Adipocyte (in vitro differentiated cells): ENCODE data around the gene SPATS2.

Experiments used
- DNase-seq: peaks from one replicate; pipeline ENCODE4 v3.0.0-alpha.2; 2015; ENCODE audit warnings: low read depth
- H3K27me3 ChIP-seq: replicated peaks from 2 replicates; pipeline ENCODE4 v1.7.0; 2013; ENCODE audit warnings: mild to moderate bottlenecking, low read length, moderate library complexity; ENCODE audit not compliant: control insufficient read depth, insufficient read depth
- H3K36me3 ChIP-seq: 2 replicates; pipeline ENCODE4 v1.7.0; 2013; ENCODE audit warnings: low read length, mild to moderate bottlenecking, moderate library complexity; ENCODE audit not compliant: control insufficient read depth, insufficient read depth, severe bottlenecking
- H3K4me1 ChIP-seq: 2 replicates; pipeline ENCODE4 v1.7.0; 2013; ENCODE audit warnings: mild to moderate bottlenecking, low read length, moderate library complexity; ENCODE audit not compliant: control insufficient read depth, insufficient read depth
- H3K4me3 ChIP-seq: 2 replicates; pipeline ENCODE4 v1.7.0; 2013; ENCODE audit warnings: mild to moderate bottlenecking, low read length, moderate library complexity
- H3K9ac ChIP-seq: 2 replicates; pipeline ENCODE4 v1.7.0; 2013; ENCODE audit warnings: mild to moderate bottlenecking, low read length, moderate library complexity
- H3K9me3 ChIP-seq: 2 replicates; pipeline ENCODE4 v1.7.0; 2013; ENCODE audit warnings: mild to moderate bottlenecking, low read length, moderate library complexity; ENCODE audit not compliant: control insufficient read depth

SPATS2 gene

GRCh38 chr12:49564686-49565405, 197.6 kb downstream of the SPATS2 start:
- no peak overlapping the region for H3K9ac ChIP-seq
- no peak overlapping the region for H3K4me3 ChIP-seq
- no peaks in the 10 kb centered on the region for H3K9me3 ChIP-seq
- peaks cover 53% of the 10 kb centered on the region for H3K36me3 ChIP-seq
- H3K4me1 ChIP-seq: peaks cover 19% of the 10 kb centered on the region
- no peaks in the 10 kb centered on the region for H3K27me3 ChIP-seq
- no peak for DNase-seq

- DNase-seq: no peak
- peaks cover 45% of the 10 kb centered on the region for H3K36me3 ChIP-seq
- H3K9me3 ChIP-seq: no peaks in the 10 kb centered on the region
Measured at GRCh38 chr12:49565406-49566265, 198.4 kb downstream of the SPATS2 start.

GRCh38 chr12:49566361-49566760, 199.1 kb downstream of the SPATS2 start:
- Histone ChIP-seq H3K4me1 (peaks cover 19% of the 10 kb centered on the region), H3K27me3 (no peaks in the 10 kb centered on the region), H3K36me3 (peaks cover 38% of the 10 kb centered on the region), H3K4me3 (peak overlapping the region; percentile 100), H3K9me3 (no peaks in the 10 kb centered on the region), H3K9ac (peak overlapping the region; percentile 99)
- DNase-seq: no peak

More at GRCh38 chr12:49565406-49566265, 198.4 kb downstream of the SPATS2 start:
- Histone ChIP-seq H3K4me1 (peaks cover 19% of the 10 kb centered on the region), H3K4me3 (no peak overlapping the region), H3K9ac (no peak overlapping the region), H3K27me3 (no peaks in the 10 kb centered on the region)

DNA sequence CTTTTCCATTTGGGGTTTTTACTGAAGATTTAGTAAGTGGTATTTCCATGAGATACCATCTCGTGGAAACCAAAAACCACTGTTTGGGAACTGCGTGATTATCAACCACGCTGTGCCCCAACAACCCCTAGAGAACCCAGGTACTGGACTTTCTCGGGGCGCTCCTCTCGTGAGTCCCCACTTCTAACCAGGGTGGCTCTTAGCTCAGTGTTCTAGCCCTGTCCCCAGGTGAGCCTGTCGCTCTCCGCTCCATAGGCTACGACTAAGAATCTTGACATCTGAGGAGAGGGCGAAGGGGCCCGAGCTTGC, 200.0 kb downstream of the SPATS2 start:
- peak overlapping the region; percentile 100 for H3K4me3 ChIP-seq
- H3K9me3 ChIP-seq: no peaks in the 10 kb centered on the region
- H3K9ac ChIP-seq: peak overlapping the region; percentile 99
- peaks cover 19% of the 10 kb centered on the region for H3K4me1 ChIP-seq
- peaks cover 29% of the 10 kb centered on the region for H3K36me3 ChIP-seq
- no peak for DNase-seq
- no peaks in the 10 kb centered on the region for H3K27me3 ChIP-seq

DNA sequence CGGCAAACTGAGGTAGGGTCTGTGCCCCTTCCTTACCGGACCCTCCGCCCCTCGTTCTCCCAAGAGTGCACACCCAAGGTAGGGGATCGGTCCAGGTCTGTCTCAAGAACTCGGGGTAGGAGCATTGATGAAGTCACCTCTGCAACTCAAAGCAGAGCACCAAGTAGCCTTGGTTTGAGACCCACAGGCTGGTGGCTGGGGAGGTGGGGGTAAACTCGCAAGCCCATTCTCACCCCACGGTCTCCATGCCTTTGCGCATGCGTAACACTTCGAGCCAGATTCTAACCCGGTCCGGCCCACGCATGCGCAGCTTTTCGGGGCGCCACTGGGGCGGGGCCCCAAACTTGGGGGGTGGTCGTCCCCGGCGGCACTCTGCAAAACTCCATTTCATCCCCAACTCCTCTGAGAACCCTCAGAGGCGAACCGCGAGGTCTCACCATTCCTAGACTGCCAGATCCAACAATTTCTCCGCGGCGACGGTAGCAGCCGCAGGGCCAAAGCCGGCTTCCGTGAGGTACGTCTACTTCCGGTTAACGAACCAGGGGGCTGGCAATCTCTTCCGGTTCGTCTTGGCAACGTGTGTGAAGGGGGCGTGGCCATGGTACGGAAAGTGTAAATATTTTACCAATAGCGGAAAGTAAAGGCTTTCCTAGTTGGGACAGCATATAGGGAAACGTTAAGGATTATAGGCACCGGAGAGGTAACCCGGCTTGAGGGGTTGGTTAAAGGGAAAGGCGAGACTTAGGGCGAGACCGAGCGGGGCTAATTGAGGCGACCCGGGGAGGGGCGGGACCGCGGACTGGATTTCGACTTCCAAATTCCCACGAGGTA, 200.6 kb downstream of the SPATS2 start, which contains the start of gene MCRS1:
Gene MCRS1 (minus strand): TSS at position 532 of the 831 bp plus-strand sequence. CDS start 1,411 bp downstream, outside the sequence.
- Histone ChIP-seq H3K4me3 (peak within 1 kb of the TSS; percentile 100), H3K9me3 (no peaks in the 10 kb centered on the region), H3K9ac (peak within 1 kb of the TSS; percentile 99), H3K27me3 (no peaks in the 10 kb centered on the region), H3K4me1 (peaks cover 19% of the 10 kb centered on the region), H3K36me3 (peaks cover 23% of the 10 kb centered on the region)
- DNase-seq: peak; percentile 98

DNA sequence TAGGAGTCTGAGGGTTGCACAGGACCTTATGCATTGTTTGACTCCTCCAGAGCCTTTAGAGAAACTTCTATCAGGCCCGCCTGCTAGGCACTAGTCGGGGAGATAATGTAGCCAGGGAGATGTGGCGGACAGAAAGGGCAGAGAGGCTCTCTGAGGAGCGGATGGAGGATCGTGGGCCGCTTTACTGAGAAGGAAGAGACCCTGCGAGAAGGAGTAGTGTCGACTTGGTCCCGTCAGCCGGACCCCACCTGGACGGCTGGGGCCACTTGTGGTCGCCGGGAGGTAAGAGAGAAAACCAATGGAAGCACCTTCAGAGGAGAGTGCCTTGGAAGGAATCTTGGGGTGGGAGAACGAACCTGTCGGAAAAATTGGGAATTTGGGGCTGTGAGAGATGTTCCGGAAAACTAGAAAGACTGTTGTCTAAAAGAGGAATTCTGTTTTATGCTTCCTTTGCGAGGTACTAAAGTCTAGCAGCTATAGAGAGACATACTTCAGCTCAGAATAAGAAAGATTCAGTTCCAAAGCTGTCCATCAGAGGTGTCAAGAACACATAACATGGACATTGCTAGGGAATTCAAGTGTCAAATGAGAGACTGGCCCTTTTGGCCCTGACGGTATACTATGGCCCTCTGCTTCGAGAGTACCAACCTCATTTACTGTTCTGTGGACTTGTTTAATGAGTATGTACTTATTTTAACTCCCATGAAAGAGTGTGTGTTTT, 201.3 kb downstream of the SPATS2 start:
- Histone ChIP-seq H3K36me3 (peaks cover 16% of the 10 kb centered on the region), H3K4me1 (peaks cover 19% of the 10 kb centered on the region), H3K27me3 (no peaks in the 10 kb centered on the region), H3K4me3 (peak overlapping the region; percentile 100), H3K9me3 (no peaks in the 10 kb centered on the region), H3K9ac (peak overlapping the region; percentile 99)
- DNase-seq: peak; percentile 28
